Measurements from ENCODE around the gene CDKN1C.

The CDKN1C gene

DNA sequence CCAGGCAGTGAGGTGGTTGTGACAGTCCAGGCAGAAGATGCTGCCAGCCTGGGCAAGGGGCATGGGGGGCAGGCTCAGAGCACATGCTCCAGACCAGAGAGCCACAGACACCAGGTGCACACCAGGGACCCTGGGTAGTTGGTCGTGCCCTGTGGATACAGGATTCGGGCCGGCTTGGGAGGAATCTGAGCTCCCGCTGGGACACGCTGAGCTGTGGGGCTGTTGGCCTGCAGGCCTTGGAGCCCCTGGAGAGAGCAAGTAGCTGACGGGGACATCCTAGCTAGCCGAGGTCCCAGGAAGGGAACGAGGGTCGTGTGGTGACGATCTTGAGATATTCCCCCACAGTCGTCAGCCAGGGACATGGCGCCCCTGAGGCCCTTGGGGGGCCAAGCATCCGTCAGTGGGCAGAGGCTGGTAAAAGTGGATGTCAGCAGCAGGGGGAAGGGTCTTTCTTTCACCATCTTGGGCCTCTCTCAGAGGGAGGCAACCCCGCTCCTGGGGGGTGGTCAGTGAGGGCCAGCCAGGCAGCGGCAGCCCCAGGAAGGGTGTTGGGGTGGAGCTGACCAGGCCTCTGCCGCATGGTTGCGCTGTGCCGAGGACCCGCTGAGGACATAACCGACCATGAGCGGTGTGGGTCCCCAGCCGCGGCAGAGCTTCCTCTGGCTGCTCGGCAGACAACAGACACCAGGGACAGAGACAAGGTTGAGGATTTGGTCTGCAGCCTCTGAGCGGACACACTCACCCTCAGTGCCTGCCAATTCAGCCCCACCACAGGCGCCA, 44.0 kb downstream of the CDKN1C start:
- DNase-seq = no peak

DNA sequence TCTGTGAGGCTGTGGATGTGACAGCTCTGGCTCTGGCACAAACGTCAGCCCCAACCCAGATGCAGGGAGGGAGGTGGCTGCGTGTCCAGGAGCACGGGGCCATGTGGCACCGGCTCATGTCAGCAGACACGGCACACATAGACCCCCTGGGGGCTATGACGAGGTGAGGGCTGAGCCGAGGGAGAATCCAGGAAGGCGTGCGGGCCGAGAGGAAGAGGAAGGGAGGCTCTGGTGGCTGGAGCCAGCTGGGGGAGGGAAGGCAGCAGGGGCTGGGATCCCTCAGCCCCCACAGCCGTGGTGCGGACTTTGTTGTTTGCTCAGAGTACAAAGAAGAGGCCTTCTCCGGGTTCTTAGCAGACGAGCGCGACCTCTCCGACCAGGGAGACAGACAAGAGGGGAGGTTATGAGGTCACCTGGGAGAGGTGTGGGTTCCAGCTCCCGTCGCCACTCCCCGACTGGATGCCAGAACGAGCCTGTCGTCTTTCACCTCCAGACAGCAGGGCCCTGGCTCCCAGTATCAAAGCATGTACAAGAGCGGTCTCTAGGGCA, 46.1 kb downstream of the CDKN1C start:
- DNase-seq = no peak

DNA sequence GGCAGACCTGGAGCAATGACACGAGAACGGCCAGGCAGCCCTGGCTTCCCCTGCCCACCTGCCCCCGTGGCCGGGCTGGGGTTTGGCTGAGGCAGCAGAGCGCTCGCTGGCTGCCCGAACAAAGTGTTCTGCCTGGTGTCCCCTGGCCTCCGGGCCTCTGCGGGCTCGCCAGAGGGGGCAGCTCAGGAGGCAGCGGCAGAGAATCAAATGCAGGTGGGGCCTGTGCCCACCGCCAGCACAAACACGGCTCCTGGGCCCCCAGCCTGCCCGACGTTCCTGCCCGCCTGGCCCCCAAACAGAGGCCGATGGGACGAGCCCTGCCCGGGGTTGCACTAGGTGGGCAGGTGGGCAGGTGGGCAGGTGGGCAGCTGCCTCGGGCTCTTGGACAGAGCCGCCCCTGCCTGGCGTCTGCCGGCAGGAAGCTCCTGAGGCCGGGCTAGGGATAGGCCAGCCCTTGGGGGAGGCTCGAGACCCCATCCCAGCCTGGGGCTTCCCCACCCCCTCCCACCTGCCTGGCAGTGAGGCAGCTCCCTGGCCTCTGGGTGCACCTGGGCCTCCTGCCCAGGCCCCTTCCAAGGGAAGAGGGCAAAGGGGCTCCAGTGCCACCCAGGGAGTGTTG, 46.8 kb downstream of the CDKN1C start:
- DNase-seq = no peak

DNA sequence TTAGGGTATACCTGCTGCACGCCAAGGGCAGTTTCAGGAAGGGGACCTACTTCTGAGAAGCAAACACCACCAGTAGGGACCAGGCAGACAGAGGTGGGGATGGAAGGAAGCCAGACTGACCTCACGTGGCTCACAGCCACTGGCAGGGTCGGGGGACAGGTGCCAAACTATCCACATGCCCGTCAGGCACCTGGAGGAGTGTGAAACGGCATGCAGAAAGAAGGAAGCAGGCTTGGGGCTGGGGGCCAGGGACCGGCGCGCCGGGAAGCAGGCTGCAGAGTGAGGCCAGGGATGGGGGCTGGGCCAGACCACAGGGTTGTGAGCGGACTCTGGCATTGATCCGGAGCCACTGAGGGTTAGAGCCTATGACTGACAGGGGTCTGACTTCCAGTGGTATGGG, 47.5 kb downstream of the CDKN1C start:
- DNase-seq = no peak

DNA sequence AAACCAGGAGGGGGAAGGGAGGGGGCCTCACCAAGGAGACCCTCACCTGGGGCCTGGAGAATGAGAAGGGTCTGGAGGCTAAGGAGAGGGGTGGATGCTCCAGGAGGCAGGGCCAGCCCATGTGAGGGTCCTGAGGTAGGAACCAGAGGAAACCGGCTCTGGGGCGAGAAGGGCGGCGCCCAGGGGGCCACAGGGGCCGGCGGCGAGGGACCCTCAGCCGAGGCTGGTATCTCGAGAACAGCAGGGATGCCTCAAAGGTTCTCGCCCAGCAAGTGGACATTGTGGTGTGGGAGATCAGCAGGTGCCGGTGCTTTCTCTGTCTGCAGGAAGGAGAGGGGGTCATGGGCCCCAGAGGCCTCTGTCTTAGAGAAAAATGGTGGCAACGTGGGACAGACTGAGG, 47.9 kb downstream of the CDKN1C start:
- no peak for DNase-seq

DNA sequence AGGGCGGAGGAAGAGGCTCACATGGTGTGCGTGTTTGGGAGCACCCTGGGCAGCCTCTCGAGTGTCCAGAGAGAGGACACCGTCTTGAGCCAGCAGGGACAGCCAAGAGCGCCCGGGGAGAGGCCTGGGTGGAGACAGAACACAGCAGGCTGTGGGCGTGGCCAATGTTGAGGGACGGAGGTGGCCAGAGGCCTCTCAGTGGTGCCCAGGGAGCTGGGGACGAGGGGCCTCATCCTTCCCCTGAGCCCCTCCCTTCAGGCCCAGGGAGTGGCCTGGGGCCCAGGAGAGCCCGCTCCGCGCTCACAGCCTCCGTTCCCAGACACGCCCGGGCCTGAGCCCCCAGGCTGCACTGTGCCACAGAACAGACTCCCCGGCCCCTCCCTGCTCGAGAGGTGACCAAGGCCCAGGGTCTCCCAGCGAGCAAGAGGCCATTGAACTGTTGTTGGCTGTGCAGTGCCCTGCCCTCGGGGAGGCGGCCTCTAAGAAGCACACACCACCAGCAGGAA, 48.4 kb downstream of the CDKN1C start:
- no peak for DNase-seq

DNA sequence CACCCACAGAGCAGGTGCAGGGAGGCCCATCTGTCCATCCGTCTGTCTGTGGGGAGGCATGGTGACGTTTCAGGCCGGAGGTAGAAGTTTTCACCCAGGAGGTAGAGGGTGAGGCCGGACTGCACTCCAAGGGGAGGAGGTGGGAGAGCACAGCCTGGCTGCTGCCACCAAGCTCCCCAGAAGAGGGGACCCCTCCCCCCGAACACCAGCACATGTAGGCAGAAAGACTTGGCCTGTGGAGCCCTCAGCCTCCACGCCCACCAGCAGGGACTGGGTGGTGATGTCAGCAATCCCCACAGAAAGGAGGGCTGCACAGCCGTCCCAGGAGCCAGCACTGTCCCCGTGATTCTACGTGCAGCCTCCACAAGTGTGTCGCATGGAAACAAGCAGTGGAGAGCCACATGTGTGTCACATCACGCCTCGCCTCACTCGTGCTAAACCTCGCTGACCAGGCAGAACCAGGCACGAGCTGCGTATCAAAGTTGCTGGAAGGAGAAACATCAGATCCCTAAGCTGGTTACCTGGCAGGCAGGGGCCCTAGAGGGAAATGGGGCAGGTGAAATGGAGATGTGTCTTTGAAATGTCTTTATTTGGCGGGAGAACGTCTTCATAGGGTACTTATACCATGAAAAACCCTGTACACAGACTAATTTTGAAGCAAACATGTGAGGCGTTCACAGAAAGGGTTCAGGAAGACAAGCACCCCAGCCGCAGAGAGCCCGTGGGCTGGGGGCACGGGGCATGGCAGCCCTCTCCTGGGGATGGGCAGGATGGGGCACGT, 49.1 kb downstream of the CDKN1C start:
- DNase-seq = no peak

DNA sequence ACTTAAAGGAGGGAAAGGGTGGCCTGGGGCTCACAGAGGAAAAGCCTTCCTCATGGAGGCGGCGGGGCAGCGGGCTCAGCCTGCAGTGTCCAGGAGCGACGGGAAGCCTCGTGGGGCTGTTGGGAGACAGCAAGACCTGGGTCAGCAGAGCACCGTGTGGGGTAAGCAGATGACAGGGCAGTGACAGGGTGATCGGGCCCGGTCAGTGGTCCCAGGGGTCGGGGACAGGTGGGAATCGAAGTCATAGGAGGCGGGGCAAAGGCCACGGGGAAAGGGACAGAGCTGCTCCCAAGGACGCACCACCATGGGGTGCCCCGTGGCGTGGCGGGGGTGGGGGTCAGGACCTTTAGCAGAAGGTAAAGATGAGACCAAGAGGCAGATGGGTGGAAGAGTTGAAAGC, 49.8 kb downstream of the CDKN1C start:
- no peak for DNase-seq

DNA sequence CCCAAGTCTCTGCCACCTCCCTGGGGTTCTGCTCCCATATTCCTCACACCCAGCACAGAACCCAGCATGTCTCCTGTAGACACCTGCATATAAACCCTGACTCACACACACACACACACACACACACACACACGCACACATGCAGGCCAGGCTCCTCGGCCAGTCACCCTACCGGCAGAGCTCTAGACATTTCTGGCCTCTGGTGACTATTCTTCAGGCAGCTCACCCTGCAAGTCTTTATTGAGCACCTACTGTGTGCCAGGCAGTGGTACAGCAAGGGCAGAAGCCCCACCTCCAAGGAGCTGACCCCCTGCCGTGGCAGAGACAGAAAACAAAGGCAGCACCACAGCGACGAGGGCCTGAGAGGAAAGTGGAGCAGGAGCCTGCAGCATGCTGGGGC, 50.3 kb downstream of the CDKN1C start:
- DNase-seq = no peak

DNA sequence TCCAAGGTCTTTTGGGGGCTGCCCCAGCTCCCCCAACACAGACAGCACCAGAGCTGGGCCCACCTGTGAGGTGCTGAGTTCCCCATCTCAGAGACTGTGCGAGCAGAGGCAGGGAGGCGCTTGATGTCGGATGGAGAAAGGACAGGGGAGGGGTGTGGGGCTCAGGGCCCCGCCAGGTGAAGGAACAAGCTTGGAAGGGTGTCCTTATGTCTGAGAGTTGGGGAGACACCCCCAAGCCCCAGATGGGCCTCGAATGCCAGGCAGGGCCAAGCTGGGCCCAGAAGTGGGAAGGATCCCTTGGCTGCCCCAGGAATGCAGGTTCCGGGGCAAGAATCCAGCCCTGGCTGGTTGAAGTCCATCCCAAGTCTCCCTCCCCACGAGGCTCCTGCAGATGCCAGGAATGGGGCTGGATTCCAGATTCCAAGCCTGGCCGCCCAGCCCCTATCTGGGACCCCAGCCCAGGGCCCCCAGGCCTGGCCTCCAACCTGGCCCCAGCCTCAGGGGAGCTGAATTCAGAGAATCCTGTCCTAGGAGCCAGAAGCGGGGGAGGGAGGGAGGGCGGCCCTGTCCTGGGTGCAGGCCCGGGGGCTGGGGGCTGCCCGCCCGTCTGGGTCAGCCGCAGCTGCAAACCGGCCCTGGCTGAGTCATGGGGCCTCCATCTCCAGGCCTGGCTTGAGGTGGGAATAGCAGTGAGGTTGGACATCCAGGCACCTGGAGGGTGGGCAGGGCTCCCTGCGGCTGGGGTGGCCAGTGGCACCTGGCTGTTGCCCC, 50.9 kb downstream of the CDKN1C start:
- DNase-seq = no peak

DNA sequence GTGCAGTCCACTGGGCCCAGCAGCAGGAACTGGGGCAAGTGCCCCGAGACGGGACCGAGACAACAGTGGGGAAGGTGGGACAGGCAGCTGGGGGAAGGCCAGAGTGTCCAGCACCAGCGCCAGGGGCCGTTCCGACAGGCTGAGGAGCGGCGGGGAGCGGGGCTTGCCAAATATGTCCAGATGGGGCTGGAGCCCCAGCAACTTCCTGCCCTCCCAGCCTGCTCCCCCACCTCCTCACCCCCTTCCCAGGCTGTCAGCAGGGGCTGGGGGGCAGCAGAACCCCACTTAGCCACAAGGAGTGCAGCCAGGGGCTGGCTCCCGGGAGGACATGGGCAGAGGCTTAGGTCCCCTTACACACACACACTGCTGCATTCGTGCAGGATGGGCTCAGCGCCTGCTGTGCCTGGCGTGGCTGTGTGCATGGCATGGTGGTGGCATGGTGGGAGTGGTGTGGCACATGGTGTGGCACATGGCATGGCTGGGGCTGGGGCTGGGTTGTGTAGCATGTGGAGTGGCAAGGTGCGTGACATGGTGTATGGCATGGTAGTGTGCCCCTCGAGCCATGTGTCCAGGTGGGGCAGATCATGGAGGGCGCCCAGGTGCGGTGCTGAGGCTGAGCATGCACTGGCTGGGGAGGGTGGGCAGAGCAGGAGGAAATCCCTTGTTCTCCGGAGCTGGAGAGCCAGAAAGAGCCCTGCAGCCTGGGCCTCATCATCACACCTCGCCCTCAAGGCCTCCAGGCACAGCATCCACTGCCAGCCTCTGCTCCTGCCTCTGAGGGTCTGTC, 51.7 kb downstream of the CDKN1C start:
- DNase-seq = no peak

Measured in stimulated activated CD4-positive, alpha-beta T cell treated with anti-CD3 and anti-CD28 coated beads, Interleukin-2, amount 100 ng/mL, for 24 hours (primary cell).